Natural killer cell (primary cell): ENCODE measurements around the gene LLPH. TPM values are rescaled to one million over a fixed set of nuclear protein-coding genes. Genes with fewer than 3 reads are reported as not detected.

ENCODE experiments used
- ATAC-seq, 3 donors: fragments of 150-1000 bp in 2 of 3; fragments of 200-7000 bp in 1 of 3; cut with Tn5 transposase; 1 replicate in 1 of 3; 2 replicates in 2 of 3; pipeline ENCODE4 v1.10.0; 2021; ENCODE audit warnings: mild to moderate bottlenecking in 2 of 3, moderate library complexity in 2 of 3
- DNase-seq, 2 donors: peaks; one replicate each; pipeline versions ENCODE4 v3.0.0 to v3.0.0-alpha.2; 2013 to 2021; ENCODE audit warnings: mixed read lengths in 1 of 2
- H3K27ac ChIP-seq: one replicate; pipeline ENCODE4 v1.5.1; 2013; ENCODE audit warnings: mild to moderate bottlenecking, low read length
- H3K27me3 ChIP-seq: one replicate; pipeline ENCODE4 v1.6.1; 2013; ENCODE audit warnings: low read length; ENCODE audit not compliant: control insufficient read depth, insufficient read depth
- H3K36me3 ChIP-seq: one replicate; pipeline ENCODE4 v1.6.1; 2013; ENCODE audit warnings: low read length; ENCODE audit not compliant: control insufficient read depth, insufficient read depth
- H3K4me1 ChIP-seq: one replicate; pipeline ENCODE4 v1.6.1; 2013; ENCODE audit warnings: low read length; ENCODE audit not compliant: control insufficient read depth, insufficient read depth
- H3K4me3 ChIP-seq: one replicate; pipeline ENCODE4 v1.5.1; 2013; ENCODE audit warnings: low read length
- H3K9me3 ChIP-seq: one replicate; pipeline ENCODE4 v1.6.1; 2013; ENCODE audit warnings: low read length; ENCODE audit not compliant: control insufficient read depth, insufficient read depth
- H3K27ac Mint-ChIP-seq, 2 donors: one replicate each; pipeline ENCODE4 v1.8.0; 2022; ENCODE audit warnings: mild to moderate bottlenecking in 2 of 2, mixed read lengths in 2 of 2, moderate library complexity in 1 of 2
- H3K27me3 Mint-ChIP-seq, 2 donors: one replicate each; pipeline ENCODE4 v1.8.0; 2022; ENCODE audit warnings: low read depth in 2 of 2, mixed read lengths in 2 of 2
- H3K36me3 Mint-ChIP-seq: one replicate; pipeline ENCODE4 v1.8.0; 2022; ENCODE audit warnings: mixed read lengths
- H3K4me1 Mint-ChIP-seq, 2 donors: one replicate each; pipeline ENCODE4 v1.8.0; 2022; ENCODE audit warnings: mixed read lengths in 2 of 2
- H3K4me3 Mint-ChIP-seq: one replicate; pipeline ENCODE4 v1.8.0; 2022; ENCODE audit warnings: mild to moderate bottlenecking, moderate library complexity, mixed read lengths
- H3K9me3 Mint-ChIP-seq, 2 donors: one replicate each; pipeline ENCODE4 v1.8.0; 2022; ENCODE audit warnings: mixed read lengths in 2 of 2
- CTCF ChIP-seq: fragments of 200-600 bp; IDR thresholded peaks from one replicate; pipeline ENCODE4 v1.8.0; 2022; ENCODE audit warnings: antibody characterized with exemption
- WGBS: methylation state at CpG from one replicate; pipeline ENCODE4 v1.1.7; 2013; ENCODE audit warnings: missing lambda C conversion rate; ENCODE audit not compliant: insufficient coverage; 5-methylcytosine and 5-hydroxymethylcytosine counted together
- intact Hi-C: fragments of 100-400 bp; cut with micrococcal nuclease; formaldehyde crosslinking; loops from one replicate; pipeline ENCODE4 v1.14.2; 2022
- total RNA-seq, 4 donors: library from RNA; stranded (reverse); fragments of 120-200 nt in 1 of 4; gene quantifications; one replicate each; pipeline versions ENCODE4 v1.2.3 to v1.2.4, GENCODE V29; 2013 to 2022

LLPH gene
- total RNA-seq, 3 donors from 2014 or later (not counting 1 experiment from before 2014, with no cell fraction given): 24.9 to 27.3 (median 25.5) TPM

DNA sequence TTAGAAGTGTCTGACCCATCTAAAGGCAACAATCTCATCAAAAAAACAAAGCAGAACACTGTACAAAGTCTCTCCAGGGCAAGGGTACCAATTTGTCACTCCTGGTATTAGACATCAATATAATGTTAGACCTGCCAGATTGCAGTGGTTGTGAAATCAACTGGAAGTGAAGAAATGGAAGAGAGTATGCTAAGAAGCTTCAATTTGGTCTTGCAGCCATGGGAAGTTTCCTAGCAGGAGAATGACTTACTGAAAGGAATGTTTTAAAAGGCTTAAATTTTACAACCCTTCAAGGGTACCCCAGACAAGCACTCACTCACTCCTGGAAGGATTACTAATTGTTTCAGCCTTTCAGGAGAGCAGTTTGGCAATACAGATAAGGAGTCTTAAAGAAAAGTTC, 18.9 kb downstream of the LLPH start:
- TF ChIP-seq CTCF: no peak
- DNase-seq (no peak), ATAC-seq (no peak)
- Histone ChIP-seq H3K27ac (no peak overlapping the region), H3K9me3 (no peaks in the 10 kb centered on the region), H3K27me3 (no peaks in the 10 kb centered on the region), H3K4me1 (no peaks in the 10 kb centered on the region), H3K4me3 (no peak overlapping the region), H3K36me3 (no peaks in the 10 kb centered on the region)
- H3K4me3 Mint-ChIP-seq: no peak overlapping the region
- H3K27me3 Mint-ChIP-seq: peaks cover 0 to 3% of the 10 kb centered on the region in 2 donors
- intact Hi-C loops: no loop called here
- H3K27ac Mint-ChIP-seq: no peak overlapping the region
- H3K36me3 Mint-ChIP-seq: no peaks in the 10 kb centered on the region
- H3K4me1 Mint-ChIP-seq: peaks cover 6% of the 10 kb centered on the region in 2 donors
- H3K9me3 Mint-ChIP-seq: no peaks in the 10 kb centered on the region

GRCh38 chr12:66109056-66109455, 21.5 kb downstream of the LLPH start:
- DNase-seq (no peak), ATAC-seq (no peak)
- no peak overlapping the region for H3K27ac ChIP-seq
- no peak overlapping the region for H3K4me3 Mint-ChIP-seq
- no peak for TF ChIP-seq CTCF
- H3K27me3 Mint-ChIP-seq: peaks cover 0 to 5% of the 10 kb centered on the region in 2 donors
- H3K36me3 ChIP-seq: no peaks in the 10 kb centered on the region
- H3K27ac Mint-ChIP-seq: no peak overlapping the region
- no peaks in the 10 kb centered on the region for H3K9me3 Mint-ChIP-seq
- intact Hi-C loops: loop anchor here (5.0 kb wide), 1 partner anchor 552 kb away; no protein-coding TSS in a partner anchor
- H3K4me1 Mint-ChIP-seq: peaks cover 6% of the 10 kb centered on the region in 2 donors
- H3K4me1 ChIP-seq: no peaks in the 10 kb centered on the region
- H3K27me3 ChIP-seq: no peaks in the 10 kb centered on the region
- H3K9me3 ChIP-seq: no peaks in the 10 kb centered on the region
- no peak overlapping the region for H3K4me3 ChIP-seq
- no peaks in the 10 kb centered on the region for H3K36me3 Mint-ChIP-seq
- WGBS: 89% methylated on average over 2 of the region's 4 CpGs

- Histone ChIP-seq H3K27ac (no peak overlapping the region), H3K9me3 (no peaks in the 10 kb centered on the region), H3K4me1 (no peaks in the 10 kb centered on the region), H3K4me3 (no peak overlapping the region), H3K36me3 (no peaks in the 10 kb centered on the region), H3K27me3 (no peaks in the 10 kb centered on the region)
- intact Hi-C loops: loop anchor here (5.0 kb wide), 1 partner anchor 551 kb away; no protein-coding TSS in a partner anchor
- no peaks in the 10 kb centered on the region for H3K9me3 Mint-ChIP-seq
- WGBS: no CpG with 5 or more reads among the region's 1 CpG
- ATAC-seq: no peak
- TF ChIP-seq CTCF: no peak
- H3K4me1 Mint-ChIP-seq: peaks cover 6% of the 10 kb centered on the region in 2 donors
- H3K4me3 Mint-ChIP-seq: no peak overlapping the region
- H3K36me3 Mint-ChIP-seq: no peaks in the 10 kb centered on the region
- H3K27me3 Mint-ChIP-seq: peaks cover 0 to 3% of the 10 kb centered on the region in 2 donors
- no peak overlapping the region for H3K27ac Mint-ChIP-seq
- no peak for DNase-seq
These were observed 22.2 kb downstream of the LLPH start for GRCh38 chr12:66108386-66108785.

GRCh38 chr12:66107451-66107915, 23.1 kb downstream of the LLPH start:
- intact Hi-C loops: loop anchor here (1.0 to 5.0 kb wide), 3 partner anchors 505 to 1216 kb away; no protein-coding TSS in a partner anchor

More at GRCh38 chr12:66107451-66107915, 23.1 kb downstream of the LLPH start:
- peaks cover 6 to 9% of the 10 kb centered on the region in 2 donors for H3K27me3 Mint-ChIP-seq
- Histone ChIP-seq H3K27me3 (no peaks in the 10 kb centered on the region), H3K36me3 (no peaks in the 10 kb centered on the region), H3K27ac (no peak overlapping the region), H3K4me3 (no peak overlapping the region), H3K9me3 (no peaks in the 10 kb centered on the region), H3K4me1 (no peaks in the 10 kb centered on the region)
- 33% methylated on average over 9 of the region's 9 CpGs for WGBS
- H3K9me3 Mint-ChIP-seq: no peaks in the 10 kb centered on the region
- no peak overlapping the region for H3K4me3 Mint-ChIP-seq
- no peak overlapping the region for H3K27ac Mint-ChIP-seq
- peaks cover 6% of the 10 kb centered on the region in 2 donors for H3K4me1 Mint-ChIP-seq
- peak; percentile 79 for TF ChIP-seq CTCF
- peak; percentile 88 to 98 (median 94) for ATAC-seq
- H3K36me3 Mint-ChIP-seq: no peaks in the 10 kb centered on the region
- peak; percentile 21 to 85 for DNase-seq
